ENCODE measurements around the gene NLRX1.
"Not testable (repeated sequence)": the region's sequence is repeated elsewhere in the genome, so short reads cannot be mapped to it uniquely, and the experiment has no call there.

NLRX1 gene

DNA sequence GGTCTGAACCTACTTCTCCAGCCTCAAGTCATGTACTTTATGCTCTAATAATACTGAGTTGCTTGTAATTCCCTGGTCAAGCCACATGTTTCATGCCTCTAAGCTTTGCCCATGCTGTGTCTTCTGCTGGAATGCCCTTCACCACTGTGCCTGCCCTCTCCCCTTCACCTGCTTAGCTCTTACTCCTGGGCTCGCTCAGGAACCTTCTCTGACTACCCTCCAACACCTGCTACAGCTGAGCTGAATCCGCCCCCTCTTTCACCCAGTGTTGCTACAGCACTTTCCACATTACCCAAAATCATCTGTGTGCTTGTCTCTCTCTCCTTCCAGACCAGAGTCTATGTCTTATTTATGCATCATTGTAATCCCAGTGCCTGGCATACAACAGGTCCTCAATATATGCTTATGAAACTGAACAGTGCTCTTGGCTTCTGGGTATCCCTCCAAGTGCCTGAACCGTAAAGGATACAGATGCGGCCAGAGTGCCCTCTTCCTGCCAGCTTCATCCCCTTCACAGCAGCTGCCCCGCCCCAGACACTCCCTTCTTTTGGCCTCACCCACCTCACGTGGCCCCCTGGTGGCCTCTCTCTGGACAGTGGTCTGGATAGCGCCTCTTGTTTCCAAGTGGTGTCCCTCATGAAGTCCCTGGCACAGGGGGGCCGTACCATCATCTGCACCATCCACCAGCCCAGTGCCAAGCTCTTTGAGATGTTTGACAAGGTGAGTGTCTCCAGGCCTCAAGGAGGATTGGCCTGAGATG, 12.6 kb upstream of the NLRX1 start:
- no peak for DNase-seq

DNA sequence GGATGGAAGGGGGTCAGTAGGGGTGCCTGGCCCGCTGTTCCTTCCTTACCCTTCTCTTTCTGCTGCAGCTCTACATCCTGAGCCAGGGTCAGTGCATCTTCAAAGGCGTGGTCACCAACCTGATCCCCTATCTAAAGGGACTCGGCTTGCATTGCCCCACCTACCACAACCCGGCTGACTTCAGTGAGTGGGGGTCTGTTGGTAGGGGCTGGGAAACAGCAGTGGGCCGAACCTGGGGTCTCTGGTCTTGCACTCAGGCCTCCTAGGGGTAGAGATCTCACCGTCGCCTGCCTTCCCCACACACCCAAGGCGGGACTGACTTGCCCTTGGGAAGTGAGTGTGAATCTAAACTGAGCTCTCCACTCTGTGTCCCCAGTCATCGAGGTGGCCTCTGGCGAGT, 12.0 kb upstream of the NLRX1 start:
- no peak for DNase-seq

DNA sequence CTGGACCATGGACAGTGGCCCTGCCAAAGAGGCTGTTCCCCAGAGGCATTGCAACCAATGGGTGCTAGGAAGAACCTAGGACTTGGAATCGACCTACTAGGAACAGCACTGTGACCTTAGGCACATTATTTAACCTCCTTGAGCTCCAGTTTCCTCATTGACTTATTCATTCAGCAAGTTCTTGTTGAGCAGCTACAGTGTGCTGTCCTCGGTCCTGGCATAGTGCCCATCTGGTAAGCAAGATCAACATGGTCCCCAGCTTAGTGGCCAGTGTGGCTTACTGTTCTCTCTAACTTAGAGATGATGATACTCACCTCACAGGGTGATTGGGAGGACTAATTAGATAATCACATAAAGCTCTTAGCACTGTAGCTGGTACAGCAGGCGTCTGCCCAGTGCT, 11.5 kb upstream of the NLRX1 start:
- no peak for DNase-seq

DNA sequence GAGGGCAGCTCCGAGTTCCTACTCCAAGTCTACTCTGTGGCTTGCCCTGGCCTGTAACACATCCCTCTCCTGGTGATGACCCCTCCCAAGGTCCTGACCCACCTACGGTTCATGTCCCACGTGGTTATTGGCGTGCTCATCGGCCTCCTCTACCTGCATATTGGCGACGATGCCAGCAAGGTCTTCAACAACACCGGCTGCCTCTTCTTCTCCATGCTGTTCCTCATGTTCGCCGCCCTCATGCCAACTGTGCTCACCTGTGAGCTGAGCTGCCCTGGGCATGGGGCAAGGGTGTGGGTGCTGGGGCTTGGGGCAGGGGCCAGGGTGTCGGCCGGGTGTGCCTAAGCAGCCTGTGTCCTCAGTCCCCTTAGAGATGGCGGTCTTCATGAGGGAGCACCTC, 10.1 kb upstream of the NLRX1 start:
- DNase-seq = no peak

DNA sequence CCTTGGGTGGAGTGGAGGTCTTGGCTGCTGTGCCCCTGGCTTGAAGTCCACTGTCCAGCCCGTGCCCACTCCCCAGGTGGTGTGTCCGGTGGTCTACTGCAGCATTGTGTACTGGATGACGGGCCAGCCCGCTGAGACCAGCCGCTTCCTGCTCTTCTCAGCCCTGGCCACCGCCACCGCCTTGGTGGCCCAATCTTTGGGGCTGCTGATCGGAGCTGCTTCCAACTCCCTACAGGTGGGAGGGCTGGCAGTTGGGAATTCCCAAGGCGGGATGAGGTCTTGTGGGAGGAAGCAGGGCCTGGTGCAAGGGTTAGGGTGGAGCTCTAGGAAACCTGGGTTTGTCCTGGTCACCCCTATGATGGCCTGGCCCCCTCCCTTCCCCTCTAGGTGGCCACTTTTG, 8.4 kb upstream of the NLRX1 start:
- no peak for DNase-seq

DNA sequence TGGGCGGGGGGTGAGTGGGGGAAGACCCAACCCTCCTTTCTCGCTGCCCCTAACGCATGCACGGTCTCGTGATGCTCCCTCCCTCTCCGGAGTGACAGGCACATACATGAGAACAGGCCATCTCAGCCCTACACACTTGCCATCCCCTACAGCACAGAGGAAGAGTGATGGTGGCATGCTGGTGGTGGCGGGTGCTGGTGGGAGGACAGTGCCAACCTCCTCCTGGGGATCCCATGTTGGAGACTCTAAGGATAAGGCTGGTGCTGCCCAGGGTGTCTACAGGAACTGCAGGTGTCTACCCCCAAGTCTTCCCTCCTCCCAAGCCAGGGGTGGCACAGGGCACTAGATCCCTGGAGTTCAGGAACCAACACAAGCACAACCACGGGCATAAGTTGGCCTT, 6.7 kb upstream of the NLRX1 start:
- no peak for DNase-seq

DNA sequence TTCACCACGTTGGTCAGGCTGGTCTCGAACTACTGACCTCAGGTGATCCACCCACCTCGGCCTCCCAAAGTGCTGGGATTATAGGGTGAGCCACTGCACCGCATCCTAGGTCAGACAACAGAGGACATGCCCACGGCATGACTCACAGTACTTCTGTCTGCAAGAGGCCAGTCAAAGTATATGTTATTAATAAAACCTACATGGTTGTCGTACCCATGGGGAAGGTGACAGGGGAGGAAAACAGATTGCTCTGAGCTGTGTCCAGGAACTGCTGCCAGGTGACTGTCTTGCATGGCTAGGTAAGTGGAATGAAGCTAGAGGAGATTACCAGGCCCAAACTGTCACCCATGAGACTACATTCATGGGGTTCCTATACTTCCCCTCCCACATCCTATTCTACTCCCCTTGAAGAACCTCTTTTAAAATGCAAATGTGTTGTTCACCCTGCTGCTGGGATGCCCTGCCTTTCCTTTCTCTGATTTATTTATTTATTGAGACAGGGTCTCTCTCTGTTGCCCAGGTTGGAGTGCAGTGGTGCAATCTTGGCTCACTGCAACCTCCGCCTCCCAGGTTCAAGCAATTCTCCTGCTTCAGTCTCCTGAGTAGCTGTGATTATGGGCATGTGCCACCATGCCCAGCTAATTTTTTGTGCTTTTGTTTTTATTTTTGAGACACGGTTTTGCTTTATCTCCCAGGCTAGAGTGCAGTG, 2.0 kb upstream of the NLRX1 start:
- DNase-seq = no peak

DNA sequence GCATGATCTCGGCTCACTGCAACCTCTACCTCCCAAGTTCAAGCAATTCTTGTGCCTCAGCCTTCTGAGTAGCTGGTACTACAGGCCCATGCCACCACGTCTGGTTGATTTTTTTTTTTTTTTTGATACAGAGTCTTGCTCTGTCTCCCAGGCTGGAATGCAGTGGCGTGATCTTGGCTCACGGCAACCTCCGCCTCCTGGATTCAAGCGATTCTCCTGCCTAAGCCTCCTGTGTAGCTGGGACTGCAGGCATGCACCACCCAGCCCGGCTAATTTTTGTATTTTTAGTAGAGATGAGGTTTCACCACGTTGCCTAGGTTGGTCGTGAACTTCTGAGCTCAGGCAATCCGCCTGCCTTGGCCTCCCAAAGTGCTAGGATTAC, 1.5 kb upstream of the NLRX1 start:
- not testable (repeated sequence) for DNase-seq

DNA sequence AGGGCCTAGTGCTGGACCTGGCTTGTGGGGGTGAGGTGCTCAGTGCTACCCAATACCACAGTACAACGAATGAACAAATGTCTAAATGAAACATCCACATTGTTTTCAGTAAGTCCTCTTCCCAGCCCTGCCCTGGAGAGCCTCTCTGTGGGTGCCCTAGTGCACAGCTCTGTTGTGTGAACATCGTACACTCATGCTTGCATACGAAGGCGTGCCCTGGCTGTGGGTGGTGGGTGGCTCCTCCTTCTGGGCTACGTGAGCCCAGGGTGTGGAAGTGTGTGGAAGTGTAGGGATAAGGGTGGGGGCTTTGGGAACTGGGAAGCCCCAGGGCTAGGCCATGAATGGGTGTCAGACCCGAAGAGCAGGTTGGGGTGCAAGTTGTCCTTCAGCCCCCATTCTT, 592 bp upstream of the NLRX1 start:
- no peak for DNase-seq

DNA sequence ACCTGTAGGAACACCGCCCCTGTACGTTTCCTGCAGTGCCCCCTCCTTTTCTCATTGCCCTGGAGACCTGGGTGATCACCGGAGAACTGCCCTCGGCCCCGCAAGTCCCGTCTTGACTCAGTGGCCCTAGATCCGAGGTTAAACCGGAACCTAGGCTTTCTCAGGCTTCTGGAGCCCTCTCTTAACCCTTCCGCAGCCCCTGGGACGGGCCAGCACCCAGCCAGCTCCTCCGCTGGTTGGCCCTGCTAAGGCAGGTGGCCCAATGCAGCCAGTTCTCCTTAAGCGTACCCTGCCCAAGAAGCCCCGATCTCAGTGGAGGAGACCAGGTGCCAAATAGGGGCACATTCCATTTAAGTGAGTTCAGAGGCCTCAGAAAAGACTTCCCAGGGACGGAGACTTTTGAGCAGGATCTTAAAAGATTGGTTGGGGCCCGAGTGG, 776 bp downstream of the NLRX1 start:
- DNase-seq = peak in 1 of 2 experiments; percentile 69

DNA sequence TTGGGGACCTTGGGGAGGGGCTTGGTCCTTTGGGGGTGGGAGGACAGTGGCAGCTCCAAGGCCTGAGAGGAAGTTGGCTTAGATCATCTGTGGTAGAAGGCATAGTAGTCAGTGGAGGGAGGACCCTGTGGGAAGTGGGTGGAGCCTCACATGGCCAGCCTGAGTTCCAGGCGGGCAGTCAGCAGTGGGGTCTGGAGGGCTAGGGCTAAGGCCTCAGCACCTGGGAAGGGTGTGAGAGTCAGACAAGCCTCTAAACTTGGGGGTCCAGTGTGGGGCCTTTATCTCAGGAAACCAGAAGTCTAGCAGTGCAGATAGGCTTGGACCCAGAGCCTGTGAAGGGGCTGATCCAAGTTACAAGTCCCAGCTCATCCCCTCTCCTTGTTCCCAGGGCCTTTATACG, 4.0 kb downstream of the NLRX1 start:
- no peak for DNase-seq

DNA sequence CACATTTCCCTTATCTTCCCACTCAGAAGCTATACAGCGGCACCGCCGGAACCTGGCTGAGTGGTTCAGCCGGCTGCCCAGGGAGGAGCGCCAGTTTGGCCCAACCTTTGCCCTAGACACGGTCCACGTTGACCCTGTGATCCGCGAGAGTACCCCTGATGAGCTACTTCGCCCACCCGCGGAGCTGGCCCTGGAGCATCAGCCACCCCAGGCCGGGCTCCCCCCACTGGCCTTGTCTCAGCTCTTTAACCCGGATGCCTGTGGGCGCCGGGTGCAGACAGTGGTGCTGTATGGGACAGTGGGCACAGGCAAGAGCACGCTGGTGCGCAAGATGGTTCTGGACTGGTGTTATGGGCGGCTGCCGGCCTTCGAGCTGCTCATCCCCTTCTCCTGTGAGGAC, 4.9 kb downstream of the NLRX1 start:
- DNase-seq = no peak

DNA sequence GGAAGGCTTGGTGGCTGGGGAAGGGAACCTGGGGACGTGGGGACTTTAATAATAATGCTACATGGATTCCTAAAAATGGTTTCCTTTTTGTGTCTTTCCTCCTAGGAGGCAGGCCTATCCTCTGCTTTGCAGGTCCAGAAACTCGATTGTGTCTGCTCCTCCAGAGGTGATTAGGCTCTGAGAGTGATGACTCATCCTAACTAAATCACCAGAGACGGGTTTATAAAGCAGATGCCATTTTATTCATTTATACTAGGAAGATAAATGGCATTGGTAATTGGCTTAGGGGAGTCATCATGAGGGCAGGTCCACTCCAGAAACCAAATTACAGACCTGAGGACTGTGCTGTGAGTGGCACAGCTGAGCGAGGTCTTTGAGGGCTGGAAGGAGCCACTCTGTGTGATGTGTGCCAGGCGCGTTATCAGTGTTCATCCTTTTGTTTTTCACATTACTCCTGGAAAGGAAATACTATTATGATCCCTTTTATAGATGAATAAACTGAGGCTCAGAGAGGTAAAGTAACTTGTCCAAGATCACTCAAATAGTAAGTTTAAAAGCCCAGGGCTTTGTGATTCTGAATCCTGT, 7.1 kb downstream of the NLRX1 start:
- no peak for DNase-seq

DNA sequence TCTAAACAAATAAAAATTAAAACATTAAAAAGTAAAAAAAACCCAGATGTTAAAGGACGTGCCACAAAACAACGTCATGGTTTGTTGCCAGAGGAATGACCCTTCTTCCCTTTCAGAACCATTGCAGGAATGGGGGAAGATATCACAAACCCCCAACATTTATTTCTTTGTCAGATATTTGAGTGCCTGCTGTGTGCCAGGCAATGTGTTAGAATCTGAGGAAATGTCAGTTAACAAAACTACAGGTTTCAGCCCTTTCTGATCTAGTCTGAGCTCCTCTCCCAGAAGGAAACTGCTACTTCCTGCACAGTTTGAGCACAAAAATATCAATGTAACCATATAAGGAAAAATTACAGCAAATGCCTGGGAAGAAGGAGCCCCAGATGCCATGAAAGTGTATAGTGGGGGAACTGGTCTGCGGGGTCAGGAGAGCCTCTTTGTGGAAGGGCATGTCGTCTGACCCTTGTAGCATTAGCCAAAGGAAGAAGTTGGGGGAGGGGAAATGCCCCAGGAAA, 9.7 kb downstream of the NLRX1 start:
- DNase-seq = no peak

DNA sequence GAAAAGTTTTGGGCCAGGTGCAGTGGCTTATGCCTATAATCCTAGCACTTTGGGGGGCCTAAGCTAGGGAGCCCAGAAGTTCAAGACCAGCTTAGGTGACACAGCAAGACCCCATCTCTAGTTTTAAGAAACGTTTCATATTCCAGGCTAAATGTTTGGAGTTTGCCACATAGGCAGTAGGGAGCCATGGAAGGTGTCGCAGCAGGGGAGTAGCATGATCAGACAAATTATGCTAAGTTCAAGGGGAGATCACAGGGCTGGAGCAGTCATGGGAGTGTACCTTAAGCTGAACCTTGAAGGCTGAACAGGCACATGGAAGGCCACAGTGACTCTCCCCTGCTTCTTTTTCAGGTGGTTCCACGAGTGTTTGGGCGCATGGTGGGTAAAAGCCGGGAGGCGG, 10.8 kb downstream of the NLRX1 start:
- no peak for DNase-seq

DNA sequence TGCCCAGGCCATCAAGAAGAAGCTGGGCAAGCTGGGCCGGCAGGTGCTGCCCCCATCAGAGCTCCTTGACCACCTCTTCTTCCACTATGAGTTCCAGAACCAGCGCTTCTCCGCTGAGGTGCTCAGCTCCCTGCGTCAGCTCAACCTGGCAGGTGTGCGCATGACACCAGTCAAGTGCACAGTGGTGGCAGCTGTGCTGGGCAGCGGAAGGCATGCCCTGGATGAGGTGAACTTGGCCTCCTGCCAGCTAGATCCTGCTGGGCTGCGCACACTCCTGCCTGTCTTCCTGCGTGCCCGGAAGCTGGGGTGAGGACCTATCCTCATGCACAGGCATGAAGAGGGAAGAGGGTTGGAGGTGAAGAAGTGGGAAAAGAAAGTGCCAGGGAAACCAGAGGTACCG, 11.5 kb downstream of the NLRX1 start:
- DNase-seq = peak in 1 of 2 experiments; percentile 58

DNA sequence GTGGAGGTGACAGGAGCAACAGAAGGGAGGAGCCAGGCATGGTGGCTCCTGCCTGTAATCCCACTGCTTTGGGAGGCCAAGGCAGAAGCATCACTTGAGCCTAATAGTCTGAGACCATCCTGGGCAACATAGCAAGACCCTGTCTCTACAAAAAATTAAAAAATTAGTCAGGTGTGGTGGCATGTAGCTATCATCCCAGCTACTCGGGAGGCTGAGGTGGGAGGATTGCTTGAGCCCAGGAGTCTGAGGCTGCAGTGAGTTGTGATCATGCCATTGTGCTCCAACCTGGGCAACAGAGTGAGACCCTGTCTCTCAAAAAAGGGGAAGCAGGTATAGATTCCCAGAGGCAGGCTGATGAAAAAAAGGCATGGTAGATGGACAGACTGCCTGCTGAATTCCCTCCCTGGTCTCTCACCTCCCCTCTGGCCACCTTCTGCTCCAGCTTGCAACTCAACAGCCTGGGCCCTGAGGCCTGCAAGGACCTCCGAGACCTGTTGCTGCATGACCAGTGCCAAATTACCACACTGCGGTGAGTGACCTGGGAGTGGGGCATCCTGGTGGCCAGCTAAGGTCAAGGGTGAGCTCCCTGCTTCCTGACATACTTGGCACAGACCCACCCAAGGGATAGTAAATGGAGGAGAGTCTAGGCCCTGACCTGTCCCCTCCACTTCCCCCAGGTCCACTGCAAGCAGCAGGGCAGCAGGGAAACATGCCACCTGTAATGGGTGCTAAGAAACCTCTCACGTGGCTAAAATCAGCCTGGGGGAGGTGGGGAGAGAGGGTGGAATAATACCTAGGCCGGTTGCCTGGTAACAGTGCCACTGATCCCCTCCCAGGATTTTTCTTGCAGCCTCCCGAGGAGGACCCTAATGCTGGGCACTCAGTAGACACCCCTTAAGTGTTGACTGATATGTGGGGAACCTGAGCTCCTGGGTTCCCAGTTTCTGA, 12.5 kb downstream of the NLRX1 start:
- no peak for DNase-seq

DNA sequence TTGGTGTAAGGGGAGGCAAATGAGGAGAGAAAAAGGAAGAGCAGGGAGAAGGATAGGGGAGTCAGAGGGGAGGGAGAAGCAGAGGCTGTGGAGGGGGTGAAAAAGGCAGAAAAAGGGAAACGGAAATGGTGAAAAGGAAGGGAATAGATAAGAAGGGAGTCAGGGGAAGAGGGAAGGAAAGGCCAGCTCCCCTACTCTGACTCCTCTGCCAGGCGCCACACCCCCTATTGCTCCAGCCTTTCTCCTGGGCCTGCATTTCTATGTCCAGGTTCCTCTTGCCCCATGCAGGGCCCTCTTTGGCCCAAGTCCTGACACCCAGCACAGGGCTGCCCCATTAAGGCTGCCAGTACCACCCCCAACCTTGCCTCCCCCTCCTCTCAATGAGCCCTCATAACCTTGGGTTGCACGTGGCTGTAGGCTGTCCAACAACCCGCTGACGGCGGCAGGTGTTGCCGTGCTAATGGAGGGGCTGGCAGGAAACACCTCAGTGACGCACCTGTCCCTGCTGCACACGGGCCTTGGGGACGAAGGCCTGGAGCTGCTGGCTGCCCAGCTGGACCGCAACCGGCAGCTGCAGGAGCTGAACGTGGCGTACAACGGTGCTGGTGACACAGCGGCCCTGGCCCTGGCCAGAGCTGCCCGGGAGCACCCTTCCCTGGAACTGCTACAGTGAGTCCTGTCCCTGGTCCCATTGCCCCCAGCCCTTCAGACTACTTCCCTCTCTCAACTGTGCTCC, 13.3 kb downstream of the NLRX1 start:
- no peak for DNase-seq

DNA sequence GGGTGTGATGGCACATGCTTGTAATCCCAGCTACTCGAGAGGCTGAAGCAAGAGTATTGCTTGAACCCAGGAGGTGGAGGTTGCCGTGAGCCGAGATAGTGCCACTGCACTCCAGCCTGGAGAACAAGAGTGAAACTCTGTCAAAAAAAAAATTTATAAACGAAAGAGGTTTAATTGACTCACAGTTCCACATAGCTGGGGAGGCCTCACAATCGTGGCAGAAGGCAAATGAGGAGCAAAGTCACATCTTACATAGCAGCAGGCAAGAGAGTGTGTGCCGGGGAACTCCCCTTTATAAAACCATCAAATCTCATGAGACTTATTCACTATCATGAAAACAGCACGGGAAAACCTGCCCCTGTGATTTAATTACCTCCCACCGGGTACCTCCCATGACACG, 15.9 kb downstream of the NLRX1 start:
- DNase-seq = not testable (repeated sequence)

DNA sequence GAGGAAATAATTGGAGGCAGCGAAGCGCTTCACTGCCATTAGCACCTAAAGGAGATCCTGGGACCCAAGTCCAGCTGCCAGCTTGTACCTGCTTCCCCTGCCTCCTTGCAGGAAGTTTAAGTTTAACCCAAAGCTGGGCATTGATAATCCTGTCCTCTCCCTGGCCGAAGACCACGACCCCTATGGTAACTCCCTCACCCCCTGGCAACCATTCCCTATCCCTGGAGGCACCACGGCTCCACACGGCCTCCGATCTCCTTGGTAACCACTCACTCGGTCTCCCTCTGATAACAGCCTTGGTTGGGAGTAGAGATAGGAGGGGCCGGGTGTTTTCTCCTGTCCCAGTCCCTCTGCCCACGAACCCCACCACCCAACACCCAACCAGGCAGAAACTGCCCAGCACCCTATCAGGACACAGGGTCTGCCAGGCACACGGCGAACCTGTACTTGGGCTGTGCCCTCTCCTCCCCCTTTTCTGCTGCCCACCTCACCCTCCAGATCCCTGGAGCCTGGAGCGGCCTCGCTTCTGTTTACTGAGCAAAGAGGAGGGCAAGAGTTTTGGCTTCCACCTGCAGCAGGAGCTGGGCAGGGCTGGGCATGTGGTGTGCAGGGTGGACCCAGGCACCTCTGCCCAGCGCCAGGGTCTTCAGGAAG, 17.6 kb downstream of the NLRX1 start:
- DNase-seq = no peak

DNA sequence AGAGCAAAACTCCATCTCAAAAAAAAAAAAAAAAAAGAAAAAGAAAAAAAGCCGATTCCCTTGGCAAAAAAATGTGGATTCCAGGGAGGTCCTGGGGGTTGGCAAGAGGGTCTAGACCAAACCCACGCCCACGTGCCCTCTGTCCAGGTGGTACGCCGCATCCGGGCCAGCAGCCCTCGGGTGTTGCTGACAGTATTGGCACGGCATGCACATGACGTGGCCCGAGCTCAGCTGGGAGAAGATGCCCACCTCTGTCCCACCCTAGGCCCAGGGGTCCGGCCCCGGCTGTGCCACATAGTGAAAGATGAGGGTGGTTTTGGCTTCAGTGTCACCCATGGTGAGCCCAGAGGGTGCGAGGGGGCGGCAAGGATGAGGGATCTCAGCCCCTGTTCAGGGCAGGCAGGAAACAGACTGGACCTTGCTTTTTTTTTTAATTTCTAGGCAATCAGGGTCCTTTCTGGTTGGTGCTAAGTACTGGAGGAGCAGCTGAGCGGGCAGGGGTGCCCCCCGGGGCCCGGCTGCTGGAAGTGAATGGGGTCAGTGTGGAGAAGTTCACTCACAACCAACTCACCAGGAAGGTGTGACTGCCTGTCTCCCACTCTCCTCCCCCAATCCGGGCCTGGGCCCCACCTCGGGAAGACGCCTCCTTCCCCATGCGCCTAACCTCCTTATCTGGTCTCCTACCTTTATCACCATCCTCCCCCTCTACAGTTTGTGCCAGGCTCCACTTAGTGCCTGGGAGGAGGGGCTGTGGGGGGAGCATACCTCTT, 18.8 kb downstream of the NLRX1 start:
- DNase-seq = no peak

Data from NCI-H526 (cell line).